Epidermal melanocyte (primary cell): ENCODE measurements around the gene KRT5.

ENCODE experiments used
- DNase-seq: peaks from one replicate; pipeline ENCODE4 v3.0.0; 2011; ENCODE audit warnings: low spot score; ENCODE audit not compliant: insufficient read length

KRT5 gene

GRCh38 chr12:52537101-52537500, 16.9 kb upstream of the KRT5 start:
- no peak for DNase-seq

DNA sequence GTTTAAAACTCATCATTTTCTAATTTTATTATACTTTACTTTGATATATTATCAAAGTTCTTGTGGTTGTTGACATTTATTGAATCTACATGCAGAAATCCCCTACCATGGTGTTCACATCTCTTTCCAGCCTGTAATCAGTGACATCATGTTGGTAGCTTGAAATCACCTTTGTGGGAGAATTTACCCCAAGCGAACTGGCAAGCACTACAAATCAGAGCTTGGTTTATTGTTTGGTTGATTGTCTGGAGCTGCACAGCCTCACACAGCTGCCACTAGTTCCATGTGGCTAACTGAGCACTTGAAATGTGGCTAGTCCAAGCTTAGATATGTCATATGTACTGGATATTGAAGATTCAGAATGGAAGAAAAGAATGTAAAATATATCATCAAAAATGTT, 15.4 kb upstream of the KRT5 start:
- DNase-seq, result no peak

- no peak for DNase-seq
Measured at GRCh38 chr12:52534482-52534881, 14.3 kb upstream of the KRT5 start.

- no peak for DNase-seq
Measured at GRCh38 chr12:52533686-52534470, 13.7 kb upstream of the KRT5 start.

DNA sequence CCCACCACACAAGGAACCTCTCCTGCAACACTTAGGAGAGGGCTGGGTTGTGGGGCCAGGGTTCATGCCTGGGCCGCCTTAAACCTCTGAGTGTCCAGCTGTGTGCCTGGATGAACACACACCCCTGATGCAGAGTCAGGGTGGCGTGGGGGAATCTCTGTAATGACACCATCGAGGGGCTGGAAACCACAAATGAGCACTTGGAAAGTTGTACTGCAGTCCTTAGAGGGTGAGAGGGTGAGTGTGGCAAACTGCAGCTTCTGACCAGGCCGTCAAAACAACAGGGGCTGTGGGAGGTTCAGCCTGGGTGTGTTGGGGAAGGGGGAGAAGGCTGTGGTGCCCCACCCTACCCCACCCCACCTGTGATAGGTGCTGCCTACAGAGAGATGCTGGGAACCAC, 12.4 kb upstream of the KRT5 start:
- no peak for DNase-seq

DNA sequence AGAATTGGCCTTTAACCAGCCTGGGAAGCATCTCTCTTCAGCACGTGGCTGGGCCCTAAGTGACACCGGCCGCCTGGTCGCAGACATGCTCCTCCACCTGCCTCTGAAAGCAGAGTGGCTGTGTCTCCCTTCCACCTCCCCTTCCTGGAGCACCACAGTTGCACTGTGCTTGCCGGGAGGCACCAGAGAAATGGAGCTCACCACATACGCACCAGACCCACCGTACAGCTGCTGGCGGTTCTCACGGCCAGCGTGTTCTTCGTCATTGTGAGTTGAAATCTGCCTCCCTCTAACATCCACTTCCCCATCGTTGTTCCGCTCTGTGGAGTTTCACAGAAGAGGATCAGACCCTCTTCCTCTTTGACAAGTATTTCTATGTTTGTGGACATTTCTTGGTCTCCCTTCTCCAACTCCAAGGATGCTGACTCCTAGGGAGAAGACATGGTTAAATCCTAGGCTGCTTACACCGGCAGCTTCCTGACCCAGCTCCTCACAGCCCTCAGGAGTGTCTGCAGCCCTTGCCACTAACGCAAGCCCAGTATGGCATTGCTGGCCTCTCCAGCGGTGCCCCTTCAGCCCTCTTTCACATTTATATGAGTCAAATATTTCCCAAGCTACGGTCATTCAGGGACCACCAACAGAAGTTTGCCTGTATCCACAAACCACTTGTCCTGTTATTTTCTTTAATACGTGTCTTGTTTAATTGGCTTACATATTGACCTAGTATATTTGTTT, 11.5 kb upstream of the KRT5 start:
- no peak for DNase-seq

DNA sequence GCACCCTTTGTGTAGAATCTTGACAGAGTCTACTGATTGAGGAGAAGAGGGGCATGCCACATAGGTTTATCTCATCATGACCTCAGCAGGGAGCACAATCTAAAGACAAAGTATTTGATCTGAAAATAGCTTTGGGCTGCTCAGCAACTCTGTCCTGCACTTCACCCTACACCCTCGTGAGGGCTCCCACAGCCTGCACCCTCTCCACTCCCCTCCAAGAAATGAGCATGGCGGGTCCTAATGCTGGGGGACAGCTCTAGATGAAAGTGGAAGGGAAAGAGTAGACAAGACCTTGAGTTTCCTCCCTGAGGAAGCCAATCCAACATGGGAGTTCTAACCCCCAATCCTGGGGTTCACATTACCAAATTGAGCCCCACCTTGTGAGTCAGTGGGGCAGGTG, 10.7 kb upstream of the KRT5 start:
- DNase-seq, result no peak

DNA sequence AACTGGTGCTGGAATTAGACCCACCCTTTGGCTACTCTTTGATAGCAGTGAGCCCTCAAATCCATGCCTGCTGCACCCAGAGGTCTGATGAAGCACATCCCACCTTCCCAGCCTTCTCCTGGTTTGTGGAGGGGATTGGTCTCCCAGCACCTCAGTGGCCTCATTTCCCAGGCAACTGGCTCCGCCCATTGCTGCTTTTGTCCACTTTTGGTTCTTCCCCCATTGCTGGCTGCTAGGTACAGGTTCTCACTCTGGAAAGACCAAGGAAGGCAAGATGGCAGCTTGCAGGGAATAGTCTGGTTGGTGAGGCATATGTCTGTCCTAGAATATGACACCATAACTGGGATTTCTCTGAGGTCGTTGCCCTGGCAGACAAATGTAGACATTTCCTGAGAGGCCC, 10.2 kb upstream of the KRT5 start:
- DNase-seq, result no peak

GRCh38 chr12:52529846-52530245, 9.7 kb upstream of the KRT5 start:
- DNase-seq, result no peak

DNA sequence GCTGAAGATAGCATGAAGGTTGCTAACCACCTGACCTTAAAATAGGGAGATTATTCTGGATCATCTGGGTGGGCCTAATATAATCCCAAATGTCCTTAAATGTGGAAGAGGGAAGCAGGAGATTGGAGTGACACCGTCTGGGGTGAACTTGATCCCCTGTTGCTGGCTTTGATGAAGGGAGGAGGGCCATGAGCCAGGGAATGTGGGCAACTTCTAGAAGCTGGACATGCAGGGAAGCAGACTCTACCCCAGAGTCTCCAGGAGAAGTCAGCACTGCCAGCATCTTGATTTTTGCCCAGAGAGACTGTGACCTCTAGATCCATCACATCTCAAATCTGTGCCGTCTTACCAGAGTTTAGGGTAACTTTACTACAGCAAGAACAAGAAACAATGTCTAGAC, 9.2 kb upstream of the KRT5 start:
- DNase-seq, result no peak

- DNase-seq, result no peak
Measured at GRCh38 chr12:52528641-52529143, 8.5 kb upstream of the KRT5 start.

- DNase-seq, result no peak
Measured at GRCh38 chr12:52527121-52527800, 7.1 kb upstream of the KRT5 start.

- no peak for DNase-seq
Measured at GRCh38 chr12:52526511-52526951, 6.3 kb upstream of the KRT5 start.

DNA sequence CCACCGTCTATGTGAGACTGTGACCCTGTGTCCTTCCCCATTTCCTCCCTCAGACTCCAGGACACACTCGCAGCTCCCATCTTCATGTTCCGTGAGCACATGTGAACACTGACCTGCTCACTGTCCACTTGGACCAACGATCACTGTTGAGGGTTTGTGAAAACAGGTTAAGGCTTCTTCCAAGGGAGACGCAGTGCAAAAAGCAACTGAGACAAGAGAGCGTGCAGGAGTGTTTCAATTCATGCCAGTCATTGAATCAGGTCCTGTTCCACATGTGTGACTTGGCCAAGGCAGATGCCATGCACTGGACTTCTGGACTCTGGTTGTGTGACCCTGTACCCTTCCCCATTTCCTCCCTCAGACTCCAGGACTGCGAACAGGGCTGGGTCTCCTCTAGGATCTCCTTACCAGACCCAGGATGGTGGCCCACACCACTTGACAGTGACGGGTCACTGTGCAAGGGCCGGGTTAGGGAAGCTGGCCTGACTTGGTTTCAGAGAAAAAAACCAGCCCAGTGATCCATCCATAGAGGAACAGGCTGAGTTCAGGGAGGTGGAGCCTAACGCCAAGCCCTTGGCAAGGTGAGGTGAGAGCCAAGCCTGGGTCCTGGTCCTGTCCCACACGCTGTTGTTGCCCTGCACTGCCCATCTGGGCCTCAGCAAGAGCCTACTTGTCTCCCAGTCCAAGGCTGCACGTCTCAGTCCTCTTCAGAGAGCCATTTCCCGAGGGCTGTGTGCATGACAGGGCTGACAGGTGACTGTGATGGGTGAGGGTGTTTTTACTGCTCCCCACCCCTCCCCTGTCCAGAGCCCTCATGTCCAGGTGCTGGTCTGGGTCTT, 5.7 kb upstream of the KRT5 start:
- no peak for DNase-seq

DNA sequence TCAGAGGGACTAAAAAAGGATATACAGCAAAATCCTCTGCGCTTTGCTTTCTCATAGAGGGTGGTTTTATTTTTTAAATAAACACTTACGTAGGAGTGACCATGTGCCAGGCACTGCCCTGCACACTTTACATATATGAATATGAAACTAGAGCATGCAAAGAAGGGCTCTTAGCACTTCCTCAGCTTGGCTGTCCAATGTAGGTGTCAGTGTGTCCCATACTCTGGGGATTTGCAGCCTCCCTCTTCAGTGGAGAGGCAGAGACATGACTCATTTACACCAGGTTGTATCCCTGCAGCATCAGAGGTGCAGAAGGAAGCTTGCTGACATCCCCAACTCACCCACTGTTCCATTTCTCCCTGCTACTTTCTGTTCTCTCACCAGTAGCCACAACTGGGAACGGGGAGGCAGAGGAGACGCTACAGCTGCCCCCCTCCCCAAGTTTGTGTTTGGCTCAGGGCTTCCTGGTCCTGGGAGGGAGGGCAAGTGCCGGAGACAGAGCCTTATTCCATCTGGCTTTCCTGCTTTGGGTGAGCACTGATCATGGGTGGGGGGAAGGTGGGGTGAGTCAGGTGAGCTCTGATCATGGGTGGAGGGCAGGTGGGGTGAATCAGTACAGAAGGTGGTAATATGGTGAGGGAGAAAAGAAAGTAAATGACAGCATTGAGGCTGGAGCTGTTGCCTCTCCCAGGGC, 4.9 kb upstream of the KRT5 start:
- no peak for DNase-seq

DNA sequence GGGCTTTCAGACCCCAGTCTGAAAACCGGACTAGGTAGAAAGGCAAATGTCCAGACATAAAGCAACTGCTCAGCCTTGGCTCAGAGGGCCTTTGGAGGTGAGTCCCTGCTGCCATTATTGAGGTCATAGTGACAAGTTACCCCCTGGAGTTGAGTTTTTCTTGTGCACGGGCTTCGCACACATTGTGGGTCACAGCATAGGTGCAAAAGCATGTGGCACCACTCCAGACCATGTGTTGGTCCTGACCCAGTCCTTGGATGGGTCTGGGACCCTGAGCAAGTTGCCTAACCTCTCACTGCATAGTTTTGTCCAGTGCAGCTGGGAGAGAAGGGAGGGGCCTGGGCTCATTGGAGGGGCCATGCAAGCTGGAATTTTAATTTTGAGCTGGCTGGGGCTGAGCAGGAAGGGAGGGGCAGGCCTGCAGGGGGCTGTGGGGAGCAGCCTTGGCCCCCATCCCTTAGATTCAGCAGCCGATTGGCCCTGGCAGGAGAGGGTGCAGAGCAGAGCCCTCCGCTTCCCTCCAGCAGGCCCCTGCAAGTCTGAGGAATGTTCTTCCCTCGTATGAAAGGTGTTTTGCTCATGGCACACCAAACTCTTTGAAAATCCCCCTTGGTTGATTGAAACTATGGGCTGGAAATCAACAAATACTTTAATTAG, 4.2 kb upstream of the KRT5 start:
- DNase-seq, result no peak

GRCh38 chr12:52523824-52524223, 3.6 kb upstream of the KRT5 start:
- no peak for DNase-seq

- no peak for DNase-seq
Measured at GRCh38 chr12:52522346-52523011, 2.3 kb upstream of the KRT5 start.

- DNase-seq, result no peak
Measured at GRCh38 chr12:52521568-52522266, 1.5 kb upstream of the KRT5 start.
